ENCODE results near the gene CETN3.
"Not testable (repeated sequence)": the region's sequence is repeated elsewhere in the genome, so short reads cannot be mapped to it uniquely, and the experiment has no call there.

The CETN3 gene

GRCh38 chr5:90381213-90381929 is 28.2 kb downstream of the CETN3 start:
- no peak for DNase-seq

GRCh38 chr5:90379652-90380051 is 29.9 kb downstream of the CETN3 start:
- no peak for DNase-seq

GRCh38 chr5:90378752-90379151 is 30.8 kb downstream of the CETN3 start:
- no peak for DNase-seq

- not testable (repeated sequence) for DNase-seq
These were observed 38.3 kb downstream of the CETN3 start for GRCh38 chr5:90371269-90371668.

GRCh38 chr5:90368454-90369246 is 40.9 kb downstream of the CETN3 start:
- no peak for DNase-seq

GRCh38 chr5:90367879-90368278 is 41.7 kb downstream of the CETN3 start:
- no peak for DNase-seq

- DNase-seq: no peak
These were observed 42.6 kb downstream of the CETN3 start for GRCh38 chr5:90366948-90367347.

- DNase-seq: no peak
These were observed 44.2 kb downstream of the CETN3 start for GRCh38 chr5:90365328-90365727.

- DNase-seq: no peak
These were observed 50.3 kb downstream of the CETN3 start for GRCh38 chr5:90359073-90359920.

GRCh38 chr5:90356622-90357021 is 52.9 kb downstream of the CETN3 start:
- no peak for DNase-seq

- DNase-seq: no peak
These were observed 53.4 kb downstream of the CETN3 start for GRCh38 chr5:90356176-90356575.

- DNase-seq: no peak
These were observed 53.9 kb downstream of the CETN3 start for GRCh38 chr5:90355635-90356034.

GRCh38 chr5:90353254-90353653 is 56.3 kb downstream of the CETN3 start:
- no peak for DNase-seq

- DNase-seq: no peak
These were observed 58.5 kb downstream of the CETN3 start for GRCh38 chr5:90351101-90351500.

- no peak for DNase-seq
These were observed 62.1 kb downstream of the CETN3 start for GRCh38 chr5:90347462-90347861.

- DNase-seq: no peak
These were observed 63.9 kb downstream of the CETN3 start for GRCh38 chr5:90345684-90346083.

GRCh38 chr5:90344689-90345088 is 64.9 kb downstream of the CETN3 start:
- no peak for DNase-seq

- DNase-seq: not testable (repeated sequence)
These were observed 65.8 kb downstream of the CETN3 start for GRCh38 chr5:90343731-90344130.

GRCh38 chr5:90342576-90342975 is 67.0 kb downstream of the CETN3 start:
- no peak for DNase-seq
